B cell (primary cell): Measurements from ENCODE around the gene OR52L1. TPM values are rescaled to one million over a fixed set of nuclear protein-coding genes. Genes with fewer than 3 reads are reported as not detected.

Source experiments
- ATAC-seq: fragments of 200-7000 bp; cut with Tn5 transposase; one replicate; pipeline ENCODE4 v1.10.0; 2021; ENCODE audit warnings: low read depth, mild to moderate bottlenecking, moderate number of reproducible peaks, moderate library complexity
- CTCF ChIA-PET: fragments of 350-600 bp; sonication (Branson Sonifier 250); formaldehyde crosslinking; loops from one replicate; lab custom pipeline; 2021; ENCODE audit warnings: antibody characterized with exemption, inconsistent platforms; lab: Charles Lee
- POLR2A ChIA-PET: fragments of 350-600 bp; sonication (Branson Sonifier 250); formaldehyde crosslinking; loops from one replicate; lab custom pipeline; 2021; ENCODE audit warnings: antibody characterized with exemption; lab: Charles Lee
- DNase-seq: peaks from one replicate; pipeline ENCODE4 v3.0.0; 2013
- H2AFZ ChIP-seq: 2 replicates; pipeline ENCODE4 v1.6.1; 2012; ENCODE audit warnings: mild to moderate bottlenecking, low read depth, low read length; ENCODE audit not compliant: insufficient read depth, poor library complexity, severe bottlenecking
- H3K27ac ChIP-seq, 2 donors: 1 replicate in 1 of 2; 2 replicates in 1 of 2; pipeline ENCODE4 v1.5.1; 2012 to 2013; ENCODE audit warnings: low read length in 2 of 2, mild to moderate bottlenecking in 2 of 2, moderate library complexity in 1 of 2
- H3K27me3 ChIP-seq, 4 experiments: fragments of 200-600 bp in 1 of 4; sonication (generic) in 1 of 4; replicated peaks in 1 of 4; 1 replicate in 2 of 4; 2 replicates in 2 of 4; pipeline versions ENCODE4 v1.6.1 to v1.7.0; 2013 to 2016; ENCODE audit warnings: low read length in 3 of 4, mild to moderate bottlenecking in 2 of 4, mixed read lengths in 1 of 4, moderate library complexity in 1 of 4; ENCODE audit not compliant: insufficient read depth in 4 of 4, control insufficient read depth in 3 of 4; ENCODE audit errors: control extremely low read depth in 1 of 4
- H3K36me3 ChIP-seq, 2 experiments: replicated peaks in 1 of 2; 1 replicate in 1 of 2; 2 replicates in 1 of 2; pipeline versions ENCODE4 v1.6.1 to v1.7.1; 2013; ENCODE audit warnings: low read length in 1 of 2; ENCODE audit not compliant: insufficient read depth in 2 of 2, control insufficient read depth in 1 of 2; ENCODE audit errors: control extremely low read depth in 1 of 2, extremely low read depth in 1 of 2
- H3K4me1 ChIP-seq, 2 donors: fragments of 200-600 bp in 1 of 2; sonication (generic) in 1 of 2; 1 replicate in 1 of 2; 2 replicates in 1 of 2; pipeline versions ENCODE4 v1.5.1 to v1.6.1; 2013 to 2017; ENCODE audit warnings: low read length in 2 of 2; ENCODE audit not compliant: control insufficient read depth in 2 of 2, insufficient read depth in 2 of 2
- H3K4me2 ChIP-seq: replicated peaks from 2 replicates; pipeline ENCODE3; 2012; ENCODE audit warnings: mild to moderate bottlenecking, low read depth, low read length; ENCODE audit not compliant: poor library complexity, severe bottlenecking
- H3K4me3 ChIP-seq, 5 experiments: fragments of 200-600 bp in 1 of 5; sonication (generic) in 1 of 5; 1 replicate in 3 of 5; 2 replicates in 2 of 5; pipeline versions ENCODE4 v1.5.1 to v1.7.0; 2011 to 2016; ENCODE audit warnings: low read length in 4 of 5, mild to moderate bottlenecking in 4 of 5, low read depth in 2 of 5, control low read depth in 1 of 5, moderate library complexity in 1 of 5; ENCODE audit not compliant: insufficient read depth in 1 of 5; ENCODE audit errors: control extremely low read depth in 1 of 5, extremely low read depth in 1 of 5
- H3K79me2 ChIP-seq: fragments of 200-600 bp; sonication (generic); one replicate; pipeline ENCODE4 v1.6.0; 2016; ENCODE audit warnings: low read length; ENCODE audit not compliant: control insufficient read depth, insufficient read depth
- H3K9ac ChIP-seq: fragments of 200-600 bp; sonication (generic); 2 replicates; pipeline ENCODE4 v1.6.1; 2017; ENCODE audit warnings: mild to moderate bottlenecking, low read length, moderate library complexity
- H3K9me3 ChIP-seq, 3 donors: one replicate each; pipeline versions ENCODE4 v1.6.1 to v1.7.1; 2013; ENCODE audit warnings: low read length in 2 of 3; ENCODE audit not compliant: control insufficient read depth in 2 of 3, insufficient read depth in 1 of 3; ENCODE audit errors: control extremely low read depth in 1 of 3
- H4K20me1 ChIP-seq: 2 replicates; pipeline ENCODE4 v1.6.0; 2012; ENCODE audit warnings: mild to moderate bottlenecking, low read length; ENCODE audit not compliant: insufficient read depth, control insufficient read depth, poor library complexity, severe bottlenecking
- H3K27ac Mint-ChIP-seq: one replicate; pipeline ENCODE4 v1.8.0; 2021; ENCODE audit warnings: mixed read lengths
- H3K27me3 Mint-ChIP-seq: one replicate; pipeline ENCODE4 v1.8.0; 2021; ENCODE audit warnings: mixed read lengths
- H3K4me1 Mint-ChIP-seq: one replicate; pipeline ENCODE4 v1.8.0; 2021; ENCODE audit warnings: mixed read lengths
- H3K4me3 Mint-ChIP-seq: one replicate; pipeline ENCODE4 v1.8.0; 2021; ENCODE audit warnings: mixed read lengths
- H3K9me3 Mint-ChIP-seq: one replicate; pipeline ENCODE4 v1.8.0; 2022; ENCODE audit warnings: mixed read lengths; ENCODE audit not compliant: insufficient read depth
- EZH2 ChIP-seq: IDR thresholded peaks from 2 replicates; pipeline ENCODE4 v1.6.1; 2012; ENCODE audit warnings: borderline replicate concordance, low read depth, mild to moderate bottlenecking, moderate library complexity, low read length; ENCODE audit not compliant: insufficient read depth, poor library complexity, severe bottlenecking
- WGBS: methylation state at CpG from one replicate; pipeline ENCODE4 v1.1.5; 2013; ENCODE audit warnings: missing lambda C conversion rate; ENCODE audit not compliant: insufficient coverage; 5-methylcytosine and 5-hydroxymethylcytosine counted together
- intact Hi-C: fragments of 100-400 bp; cut with micrococcal nuclease; formaldehyde crosslinking; loops from one replicate; pipeline ENCODE4 v1.10.0; 2022
- polyA plus RNA-seq: library from polyadenylated mRNA; depleted of rRNA; stranded (reverse); fragments of >200 nt; gene quantifications from 2 replicates; pipeline ENCODE4 v1.2.3, GENCODE V29; 2012
- small RNA-seq: library from RNA; depleted of rRNA; stranded (forward); fragments of <200 nt; gene quantifications from one replicate; pipeline ENCODE3, GENCODE V24; 2012; ENCODE audit warnings: low replicate concordance, low read depth; ENCODE audit not compliant: insufficient read length
- total RNA-seq, 2 donors: library from RNA; stranded (reverse); fragments of 120-200 nt in 1 of 2; gene quantifications; 1 replicate in 1 of 2; 2 replicates in 1 of 2; pipeline versions ENCODE4 v1.2.3 to v1.2.4, GENCODE V29; 2013 to 2022

OR52L1 gene
- total and polyA plus RNA-seq, 2 donors (not counting 1 experiment from before 2014, with no cell fraction given): not detected

- Histone ChIP-seq H3K9me3 (peaks cover 0 to 12% (median 0%) of the 10 kb centered on the region in 3 donors), H3K27ac (no peak overlapping the region), H2AFZ (no peak overlapping the region), H3K4me3 (no peak overlapping the region), H3K9ac (no peak overlapping the region), H3K4me2 (no peak overlapping the region), H3K4me1 (no peaks in the 10 kb centered on the region), H3K36me3 (no peaks in the 10 kb centered on the region), H3K79me2 (no peaks in the 10 kb centered on the region), H4K20me1 (no peaks in the 10 kb centered on the region), H3K27me3 (no peaks in the 10 kb centered on the region)
- TF ChIP-seq EZH2: no peak
- no peaks in the 10 kb centered on the region for H3K27me3 Mint-ChIP-seq
- DNase-seq (no peak), ATAC-seq (no peak)
- no peaks in the 10 kb centered on the region for H3K9me3 Mint-ChIP-seq
- ChIA-PET CTCF (no interaction called here), POLR2A (no interaction called here)
- H3K27ac Mint-ChIP-seq: no peak overlapping the region
- 96% methylated on average over 35 of the region's 39 CpGs for WGBS
- no peak overlapping the region for H3K4me3 Mint-ChIP-seq
- intact Hi-C loops: no loop called here
- no peaks in the 10 kb centered on the region for H3K4me1 Mint-ChIP-seq
Measured at GRCh38 chr11:5937868-5938602, 48.8 kb downstream of the OR52L1 start.

Small RNA genes lying within 50 kb of the gene (small RNA-seq; reads per million reads assigned to genes)
- not detected for gene RNA5SP329

Other genes with a start within 250 kb of the OR52L1 start
- gene OR52N4, start 232.7 kb downstream of the OR52L1 start, total RNA-seq: 2.1 TPM in 2 replicates
- gene OR52N4, start 232.7 kb downstream of the OR52L1 start, polyA plus RNA-seq: 10.3 and 12.2 TPM in 2 replicates
- not detected in 2 replicates for gene OR52N5, start 203.6 kb downstream of the OR52L1 start, total RNA-seq
- gene OR52N5, start 203.6 kb downstream of the OR52L1 start, polyA plus RNA-seq: not detected in 2 replicates
- not detected in 2 replicates for gene OR52N1, start 195.7 kb downstream of the OR52L1 start, total RNA-seq
- not detected in 2 replicates for gene OR52N1, start 195.7 kb downstream of the OR52L1 start, polyA plus RNA-seq
- gene OR52N2, start 178.1 kb downstream of the OR52L1 start, total RNA-seq: not detected in 2 replicates
- gene OR52N2, start 178.1 kb downstream of the OR52L1 start, polyA plus RNA-seq: 1.00 TPM in 1 of 2 replicates, not detected in the other
- not detected in 2 replicates for gene OR52E6, start 145.1 kb downstream of the OR52L1 start, total RNA-seq
- not detected in 2 replicates for gene OR52E6, start 145.1 kb downstream of the OR52L1 start, polyA plus RNA-seq
- gene OR52E8, start 129.3 kb downstream of the OR52L1 start, total RNA-seq: not detected in 2 replicates
- not detected in 2 replicates for gene OR52E8, start 129.3 kb downstream of the OR52L1 start, polyA plus RNA-seq
- not detected in 2 replicates for gene OR52E4, start 106.4 kb downstream of the OR52L1 start, total RNA-seq
- gene OR52E4, start 106.4 kb downstream of the OR52L1 start, polyA plus RNA-seq: not detected in 2 replicates
- gene OR52E5, start 93.8 kb downstream of the OR52L1 start, total RNA-seq: not detected in 2 replicates
- not detected in 2 replicates for gene OR52E5, start 93.8 kb downstream of the OR52L1 start, polyA plus RNA-seq
- gene OR56A3, start 44.7 kb downstream of the OR52L1 start, total RNA-seq: not detected in 2 replicates
- not detected in 2 replicates for gene OR56A3, start 44.7 kb downstream of the OR52L1 start, polyA plus RNA-seq
- not detected in 2 replicates for gene OR56A5, start 18.5 kb downstream of the OR52L1 start, total RNA-seq
- gene OR56A5, start 18.5 kb downstream of the OR52L1 start, polyA plus RNA-seq: not detected in 2 replicates
- 0.07 and 0.17 TPM in 2 replicates for gene OR56A4, start 20.0 kb upstream of the OR52L1 start, total RNA-seq
- gene OR56A4, start 20.0 kb upstream of the OR52L1 start, polyA plus RNA-seq: not detected in 2 replicates
- not detected in 2 replicates for gene OR56A1, start 43.8 kb upstream of the OR52L1 start, total RNA-seq
- not detected in 2 replicates for gene OR56A1, start 43.8 kb upstream of the OR52L1 start, polyA plus RNA-seq
- gene OR56B4, start 120.7 kb upstream of the OR52L1 start, total RNA-seq: not detected in 2 replicates
- gene OR56B4, start 120.7 kb upstream of the OR52L1 start, polyA plus RNA-seq: not detected in 2 replicates
- not detected in 2 replicates for gene OR52B2, start 183.3 kb upstream of the OR52L1 start, total RNA-seq
- 0.20 TPM in 1 of 2 replicates, not detected in the other for gene OR52B2, start 183.3 kb upstream of the OR52L1 start, polyA plus RNA-seq
- gene OR52W1, start 212.2 kb upstream of the OR52L1 start, total RNA-seq: not detected in 2 replicates
- gene OR52W1, start 212.2 kb upstream of the OR52L1 start, polyA plus RNA-seq: not detected in 2 replicates
- gene C11orf42, start 218.6 kb upstream of the OR52L1 start, total RNA-seq: not detected in 2 replicates
- not detected in 2 replicates for gene C11orf42, start 218.6 kb upstream of the OR52L1 start, polyA plus RNA-seq
- 44.1 and 48.3 TPM in 2 replicates for gene FHIP1B, start 247.7 kb upstream of the OR52L1 start, total RNA-seq
- 17.1 and 37.1 TPM in 2 replicates for gene FHIP1B, start 247.7 kb upstream of the OR52L1 start, polyA plus RNA-seq